Neural cell (in vitro differentiated cells): ENCODE results near the gene ATF2.

ENCODE experiments used
- EZH2 ChIP-seq: fragments of 200-600, 300-800 bp; shearing (Covaris generic), sonication (generic); IDR thresholded peaks from 2 replicates; pipeline ENCODE4 v1.6.1; 2014; ENCODE audit warnings: antibody characterized with exemption, low read length, borderline replicate concordance, mild to moderate bottlenecking; ENCODE audit not compliant: insufficient read depth, poor library complexity, severe bottlenecking
- POLR2AphosphoS5 ChIP-seq: IDR thresholded peaks from 2 replicates; pipeline ENCODE4 v1.6.1; 2012
- RAD21 ChIP-seq: fragments of 450-650 bp; conservative IDR thresholded peaks from 2 replicates; pipeline ENCODE4 v1.6.1; 2014; ENCODE audit warnings: antibody characterized with exemption, mild to moderate bottlenecking, moderate library complexity
- SMC3 ChIP-seq: fragments of 450-650 bp; conservative IDR thresholded peaks from 2 replicates; pipeline ENCODE4 v1.6.1; 2014; ENCODE audit warnings: antibody characterized with exemption, mild to moderate bottlenecking, moderate library complexity; ENCODE audit not compliant: poor library complexity
- TF ChIP-seq, protein P1 (sequence below): fragments of 450-650 bp; IDR thresholded peaks from 2 replicates; pipeline ENCODE4 v1.5.1; 2014; ENCODE audit warnings: antibody characterized with exemption, mild to moderate bottlenecking, moderate library complexity; ENCODE audit not compliant: poor library complexity, severe bottlenecking

DNA sequence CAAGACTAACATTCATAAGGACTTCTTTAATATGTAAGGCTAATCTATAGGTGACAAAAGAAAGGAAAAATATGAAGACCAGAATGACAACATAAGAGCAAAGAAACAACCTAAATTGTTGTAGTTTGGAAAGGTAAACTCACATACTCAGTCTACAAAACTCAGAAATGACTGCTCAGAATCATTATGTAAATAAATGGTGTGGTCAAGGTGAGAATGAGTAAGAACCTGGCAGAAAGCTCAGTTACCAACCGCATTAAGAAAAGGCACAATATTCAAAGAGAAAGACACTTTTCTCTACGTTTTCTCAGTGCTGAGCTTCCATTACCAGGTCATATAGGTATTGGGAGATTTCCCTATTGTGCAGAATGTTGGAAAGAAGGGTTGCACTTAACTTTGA is 15.8 kb downstream of the ATF2 start:
- no peak for TF ChIP-seq POLR2AphosphoS5
- TF ChIP-seq, protein P1, sequence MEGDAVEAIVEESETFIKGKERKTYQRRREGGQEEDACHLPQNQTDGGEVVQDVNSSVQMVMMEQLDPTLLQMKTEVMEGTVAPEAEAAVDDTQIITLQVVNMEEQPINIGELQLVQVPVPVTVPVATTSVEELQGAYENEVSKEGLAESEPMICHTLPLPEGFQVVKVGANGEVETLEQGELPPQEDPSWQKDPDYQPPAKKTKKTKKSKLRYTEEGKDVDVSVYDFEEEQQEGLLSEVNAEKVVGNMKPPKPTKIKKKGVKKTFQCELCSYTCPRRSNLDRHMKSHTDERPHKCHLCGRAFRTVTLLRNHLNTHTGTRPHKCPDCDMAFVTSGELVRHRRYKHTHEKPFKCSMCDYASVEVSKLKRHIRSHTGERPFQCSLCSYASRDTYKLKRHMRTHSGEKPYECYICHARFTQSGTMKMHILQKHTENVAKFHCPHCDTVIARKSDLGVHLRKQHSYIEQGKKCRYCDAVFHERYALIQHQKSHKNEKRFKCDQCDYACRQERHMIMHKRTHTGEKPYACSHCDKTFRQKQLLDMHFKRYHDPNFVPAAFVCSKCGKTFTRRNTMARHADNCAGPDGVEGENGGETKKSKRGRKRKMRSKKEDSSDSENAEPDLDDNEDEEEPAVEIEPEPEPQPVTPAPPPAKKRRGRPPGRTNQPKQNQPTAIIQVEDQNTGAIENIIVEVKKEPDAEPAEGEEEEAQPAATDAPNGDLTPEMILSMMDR: no peak
- no peak for TF ChIP-seq EZH2
- TF ChIP-seq RAD21: no peak
- no peak for TF ChIP-seq SMC3
